ENCODE data around the gene DGKH.

The DGKH gene

GRCh38 chr13:42228527-42228926, 180.1 kb downstream of the DGKH start:
- H3K4me2 ChIP-seq (ENCODE audit: low read length) = no peak overlapping the region
- H3K27ac ChIP-seq (ENCODE audit: low read length) = no peak overlapping the region
- H4K20me1 ChIP-seq (ENCODE audit: insufficient read depth, low read length) = no peaks in the 10 kb centered on the region
- no peaks in the 10 kb centered on the region for H3K79me2 ChIP-seq (ENCODE audit: low read length)
- no peaks in the 10 kb centered on the region; the same call in 1 of the 2 replicates for H3K4me1 ChIP-seq (ENCODE audit: low read length)
- H3K9me3 ChIP-seq (ENCODE audit: insufficient read depth, low read length) = no peaks in the 10 kb centered on the region
- no peak overlapping the region for H3K4me3 ChIP-seq (ENCODE audit: low read length)
- no peak overlapping the region for H3K9ac ChIP-seq (ENCODE audit: low read length)
- TF ChIP-seq CTCF (IDR thresholded peaks at IDR 0.05; ENCODE audit: low read depth, low read length) = no peak
- no peak for TF ChIP-seq EZH2phosphoT487 (IDR thresholded peaks at IDR 0.05; ENCODE audit: low read depth)
- no peak overlapping the region for H2AFZ ChIP-seq (ENCODE audit: low read depth, low read length)
- peaks cover 3% of the 10 kb centered on the region for H3K36me3 ChIP-seq (replicated peaks; ENCODE audit: low read depth, low read length)
- no peaks in the 10 kb centered on the region for H3K27me3 ChIP-seq (ENCODE audit: low read depth, low read length)

GRCh38 chr13:42229287-42229686, 180.8 kb downstream of the DGKH start:
- Histone ChIP-seq H3K9ac (ENCODE audit: low read length) (no peak overlapping the region), H3K4me2 (ENCODE audit: low read length) (no peak overlapping the region), H3K36me3 (replicated peaks; ENCODE audit: low read depth, low read length) (peaks cover 3% of the 10 kb centered on the region), H3K27me3 (ENCODE audit: low read depth, low read length) (no peaks in the 10 kb centered on the region), H3K27ac (ENCODE audit: low read length) (no peak overlapping the region), H2AFZ (ENCODE audit: low read depth, low read length) (no peak overlapping the region), H3K79me2 (ENCODE audit: low read length) (no peaks in the 10 kb centered on the region), H3K4me3 (ENCODE audit: low read length) (no peak overlapping the region), H4K20me1 (ENCODE audit: insufficient read depth, low read length) (no peaks in the 10 kb centered on the region), H3K4me1 (ENCODE audit: low read length) (no peaks in the 10 kb centered on the region; the same call in 1 of the 2 replicates), H3K9me3 (ENCODE audit: insufficient read depth, low read length) (no peaks in the 10 kb centered on the region)
- no peak for TF ChIP-seq EZH2phosphoT487 (IDR thresholded peaks at IDR 0.05; ENCODE audit: low read depth)
- TF ChIP-seq CTCF (IDR thresholded peaks at IDR 0.05; ENCODE audit: low read depth, low read length) = no peak

GRCh38 chr13:42232671-42233070, 184.2 kb downstream of the DGKH start:
- H3K27ac ChIP-seq (ENCODE audit: low read length) = no peak overlapping the region
- H3K36me3 ChIP-seq (replicated peaks; ENCODE audit: low read depth, low read length) = no peaks in the 10 kb centered on the region
- no peaks in the 10 kb centered on the region for H3K27me3 ChIP-seq (ENCODE audit: low read depth, low read length)
- no peak overlapping the region for H2AFZ ChIP-seq (ENCODE audit: low read depth, low read length)
- H3K4me3 ChIP-seq (ENCODE audit: low read length) = no peak overlapping the region
- no peak overlapping the region for H3K4me2 ChIP-seq (ENCODE audit: low read length)
- H3K9ac ChIP-seq (ENCODE audit: low read length) = no peak overlapping the region
- H3K9me3 ChIP-seq (ENCODE audit: insufficient read depth, low read length) = no peaks in the 10 kb centered on the region
- no peaks in the 10 kb centered on the region for H3K79me2 ChIP-seq (ENCODE audit: low read length)
- no peaks in the 10 kb centered on the region; the same call in 1 of the 2 replicates for H3K4me1 ChIP-seq (ENCODE audit: low read length)
- TF ChIP-seq EZH2phosphoT487 (IDR thresholded peaks at IDR 0.05; ENCODE audit: low read depth) = no peak
- TF ChIP-seq CTCF (IDR thresholded peaks at IDR 0.05; ENCODE audit: low read depth, low read length) = no peak
- no peaks in the 10 kb centered on the region for H4K20me1 ChIP-seq (ENCODE audit: insufficient read depth, low read length)

GRCh38 chr13:42233726-42234125, 185.3 kb downstream of the DGKH start:
- H3K79me2 ChIP-seq (ENCODE audit: low read length) = no peaks in the 10 kb centered on the region
- H3K9ac ChIP-seq (ENCODE audit: low read length) = no peak overlapping the region
- H3K27me3 ChIP-seq (ENCODE audit: low read depth, low read length) = no peaks in the 10 kb centered on the region
- H3K4me2 ChIP-seq (ENCODE audit: low read length) = no peak overlapping the region
- H3K36me3 ChIP-seq (replicated peaks; ENCODE audit: low read depth, low read length) = no peaks in the 10 kb centered on the region
- H3K4me3 ChIP-seq (ENCODE audit: low read length) = no peak overlapping the region
- H3K4me1 ChIP-seq (ENCODE audit: low read length) = no peaks in the 10 kb centered on the region
- no peaks in the 10 kb centered on the region for H4K20me1 ChIP-seq (ENCODE audit: insufficient read depth, low read length)
- no peak overlapping the region for H3K27ac ChIP-seq (ENCODE audit: low read length)
- no peak overlapping the region for H2AFZ ChIP-seq (ENCODE audit: low read depth, low read length)
- TF ChIP-seq EZH2phosphoT487 (IDR thresholded peaks at IDR 0.05; ENCODE audit: low read depth) = no peak
- TF ChIP-seq CTCF (IDR thresholded peaks at IDR 0.05; ENCODE audit: low read depth, low read length) = no peak
- H3K9me3 ChIP-seq (ENCODE audit: insufficient read depth, low read length) = no peaks in the 10 kb centered on the region
